ENCODE measurements around the gene EPS8L2. TPM values are rescaled to one million over a fixed set of nuclear protein-coding genes. Genes with fewer than 3 reads are reported as not detected.

Gene EPS8L2
- total RNA-seq, 1 donor from 2014 or later = 2.2 TPM

DNA sequence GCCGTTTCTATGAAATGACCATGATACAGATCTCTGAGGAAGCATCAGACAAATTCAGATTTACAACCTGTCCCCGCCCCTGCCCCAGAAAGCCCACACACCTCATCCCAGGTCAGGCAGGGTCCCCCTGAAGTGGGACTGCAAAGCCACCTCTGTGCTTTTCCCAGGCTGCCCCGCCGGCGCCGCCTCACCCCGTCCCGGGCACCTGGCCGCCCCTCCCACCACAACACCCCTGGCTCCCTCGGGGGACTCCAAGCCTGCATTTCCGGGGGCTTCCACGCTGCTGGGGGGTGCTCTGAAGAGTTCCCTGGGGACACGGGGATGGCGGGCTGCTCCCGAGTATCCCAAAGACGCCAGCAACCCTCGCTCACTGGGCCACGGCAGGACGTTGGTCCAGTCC lies 45.8 kb upstream of the EPS8L2 start:
- H3K27ac ChIP-seq (replicated peaks) = no peak overlapping the region
- no peak for DNase-seq
- H3K9me3 ChIP-seq (replicated peaks) = no peaks in the 10 kb centered on the region
- TF ChIP-seq, protein P1, sequence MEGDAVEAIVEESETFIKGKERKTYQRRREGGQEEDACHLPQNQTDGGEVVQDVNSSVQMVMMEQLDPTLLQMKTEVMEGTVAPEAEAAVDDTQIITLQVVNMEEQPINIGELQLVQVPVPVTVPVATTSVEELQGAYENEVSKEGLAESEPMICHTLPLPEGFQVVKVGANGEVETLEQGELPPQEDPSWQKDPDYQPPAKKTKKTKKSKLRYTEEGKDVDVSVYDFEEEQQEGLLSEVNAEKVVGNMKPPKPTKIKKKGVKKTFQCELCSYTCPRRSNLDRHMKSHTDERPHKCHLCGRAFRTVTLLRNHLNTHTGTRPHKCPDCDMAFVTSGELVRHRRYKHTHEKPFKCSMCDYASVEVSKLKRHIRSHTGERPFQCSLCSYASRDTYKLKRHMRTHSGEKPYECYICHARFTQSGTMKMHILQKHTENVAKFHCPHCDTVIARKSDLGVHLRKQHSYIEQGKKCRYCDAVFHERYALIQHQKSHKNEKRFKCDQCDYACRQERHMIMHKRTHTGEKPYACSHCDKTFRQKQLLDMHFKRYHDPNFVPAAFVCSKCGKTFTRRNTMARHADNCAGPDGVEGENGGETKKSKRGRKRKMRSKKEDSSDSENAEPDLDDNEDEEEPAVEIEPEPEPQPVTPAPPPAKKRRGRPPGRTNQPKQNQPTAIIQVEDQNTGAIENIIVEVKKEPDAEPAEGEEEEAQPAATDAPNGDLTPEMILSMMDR (IDR thresholded peaks at IDR 0.05; ENCODE audit: borderline replicate concordance) = no peak
- peaks cover 15% of the 10 kb centered on the region for H3K4me1 ChIP-seq
- no peak overlapping the region for H3K4me3 ChIP-seq
- no peaks in the 10 kb centered on the region for H3K27me3 ChIP-seq (ENCODE audit: low read depth)
- intact Hi-C loops (cut with micrococcal nuclease) = loop anchor here (10.0 kb wide), 1 partner anchor 65 kb away; no protein-coding TSS in a partner anchor
- peaks cover 50% of the 10 kb centered on the region for H3K36me3 ChIP-seq

DNA sequence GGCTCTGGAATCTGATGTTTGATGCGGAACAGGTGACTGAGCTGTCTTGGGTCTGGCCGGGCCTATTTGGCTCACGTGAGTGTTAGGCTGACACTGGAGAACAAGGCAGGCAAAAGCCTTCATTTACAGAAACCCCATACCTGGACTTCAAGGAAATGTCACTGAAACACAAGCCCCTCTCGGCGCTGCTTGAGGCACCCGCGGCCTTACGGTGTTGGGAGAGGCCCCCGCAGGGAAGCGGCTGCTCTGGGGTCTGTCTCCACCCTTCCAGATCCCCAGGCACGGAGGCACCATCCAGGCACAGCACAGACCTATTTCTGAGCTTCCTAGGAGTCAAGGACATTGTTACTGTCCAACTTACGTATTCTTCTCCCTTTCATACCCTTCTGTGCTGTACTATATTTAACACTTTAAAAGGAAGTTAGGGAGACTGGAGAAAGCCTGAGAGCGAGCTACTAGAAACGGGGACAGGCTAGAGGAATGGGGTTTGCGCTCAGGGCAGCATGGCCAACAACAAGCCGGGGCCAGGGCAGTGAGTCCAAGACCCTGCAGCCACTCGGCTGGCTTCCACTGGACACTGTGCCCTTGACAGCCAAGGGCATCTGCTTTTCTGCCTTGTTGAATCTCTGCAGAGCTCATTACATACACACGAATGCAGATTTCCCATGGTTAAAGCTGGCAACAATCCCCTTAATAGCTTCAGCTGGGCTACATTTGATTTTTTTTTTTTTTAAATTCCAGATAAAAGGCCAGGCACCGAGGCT lies 45.2 kb upstream of the EPS8L2 start:
- H3K9me3 ChIP-seq (replicated peaks) = no peaks in the 10 kb centered on the region
- DNase-seq = no peak
- no peak overlapping the region for H3K4me3 ChIP-seq
- TF ChIP-seq, protein P1 (IDR thresholded peaks at IDR 0.05; ENCODE audit: borderline replicate concordance) = no peak
- H3K27me3 ChIP-seq (ENCODE audit: low read depth) = no peaks in the 10 kb centered on the region
- H3K27ac ChIP-seq (replicated peaks) = peak overlapping the region; percentile 10
- peaks cover 20% of the 10 kb centered on the region for H3K4me1 ChIP-seq
- intact Hi-C loops (cut with micrococcal nuclease) = loop anchor here (10.0 kb wide), 1 partner anchor 64 kb away; no protein-coding TSS in a partner anchor
- H3K36me3 ChIP-seq = peaks cover 47% of the 10 kb centered on the region

DNA sequence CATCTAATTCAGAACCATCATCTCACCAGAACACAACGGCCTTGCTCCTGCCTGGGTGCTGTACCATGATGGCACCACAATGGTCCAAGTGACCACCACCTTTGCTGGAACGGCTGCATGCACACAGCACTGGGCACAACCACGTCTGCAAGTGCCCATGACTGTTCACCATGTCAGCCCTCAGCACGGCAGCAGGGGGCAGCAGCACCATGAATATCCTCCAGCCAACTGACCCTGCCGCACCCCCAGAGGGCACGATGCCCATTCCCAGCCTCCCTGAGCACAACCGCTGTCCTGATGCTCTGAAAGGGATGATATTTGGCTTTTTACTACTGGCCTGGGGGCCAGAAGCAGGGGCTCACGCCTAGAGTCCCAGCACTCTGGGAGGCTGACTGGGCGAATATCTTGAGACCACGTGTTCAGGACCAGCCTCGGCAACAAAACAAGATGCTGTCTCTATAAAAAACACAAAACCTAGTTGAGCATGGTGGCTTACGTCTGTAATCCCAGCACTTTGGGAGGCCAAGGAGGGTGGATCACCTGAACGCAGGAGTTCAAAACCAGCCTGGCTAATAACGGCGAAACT lies 43.2 kb upstream of the EPS8L2 start:
- intact Hi-C loops (cut with micrococcal nuclease) = loop anchor here (10.0 kb wide), 1 partner anchor 62 kb away; no protein-coding TSS in a partner anchor
- TF ChIP-seq, protein P1 (IDR thresholded peaks at IDR 0.05; ENCODE audit: borderline replicate concordance) = peak; percentile 77
- H3K9me3 ChIP-seq (replicated peaks) = no peaks in the 10 kb centered on the region
- no peak overlapping the region for H3K27ac ChIP-seq (replicated peaks)
- H3K4me1 ChIP-seq = peaks cover 24% of the 10 kb centered on the region
- peaks cover 38% of the 10 kb centered on the region for H3K36me3 ChIP-seq
- DNase-seq = peak; percentile 59
- no peak overlapping the region for H3K4me3 ChIP-seq
- no peaks in the 10 kb centered on the region for H3K27me3 ChIP-seq (ENCODE audit: low read depth)

GRCh38 chr11:665062-665703 lies 40.8 kb upstream of the EPS8L2 start:
- intact Hi-C loops (cut with micrococcal nuclease) = loop anchor here (10.0 kb wide), 1 partner anchor 60 kb away; no protein-coding TSS in a partner anchor
- Histone ChIP-seq H3K4me1 (peaks cover 24% of the 10 kb centered on the region), H3K9me3 (replicated peaks) (no peaks in the 10 kb centered on the region), H3K27me3 (ENCODE audit: low read depth) (no peaks in the 10 kb centered on the region), H3K27ac (replicated peaks) (peak overlapping the region; percentile 60), H3K4me3 (no peak overlapping the region), H3K36me3 (peaks cover 19% of the 10 kb centered on the region)
- no peak for DNase-seq
- TF ChIP-seq, protein P1 (IDR thresholded peaks at IDR 0.05; ENCODE audit: borderline replicate concordance) = no peak

GRCh38 chr11:665704-666281 lies 40.2 kb upstream of the EPS8L2 start:
- intact Hi-C loops (cut with micrococcal nuclease) = loop anchor here (10.0 kb wide), 1 partner anchor 59 kb away; no protein-coding TSS in a partner anchor
- no peak for DNase-seq
- Histone ChIP-seq H3K9me3 (replicated peaks) (no peaks in the 10 kb centered on the region), H3K27me3 (ENCODE audit: low read depth) (no peaks in the 10 kb centered on the region), H3K4me1 (peaks cover 23% of the 10 kb centered on the region), H3K36me3 (peaks cover 14% of the 10 kb centered on the region), H3K27ac (replicated peaks) (peak overlapping the region; percentile 60), H3K4me3 (no peak overlapping the region)
- TF ChIP-seq, protein P1 (IDR thresholded peaks at IDR 0.05; ENCODE audit: borderline replicate concordance) = no peak

Measured in left ventricle myocardium inferior (tissue), 1 donor.